ENCODE results near the gene OPTN.
"Not testable (repeated sequence)": the region's sequence is repeated elsewhere in the genome, so short reads cannot be mapped to it uniquely, and the experiment has no call there.

The OPTN gene

GRCh38 chr10:13092291-13093102, 7.5 kb upstream of the OPTN start:
- Histone ChIP-seq H3K4me3 (ENCODE audit: low read depth, low read length) (no peak overlapping the region), H3K36me3 (no peaks in the 10 kb centered on the region), H3K27ac (no peak overlapping the region), H3K27me3 (ENCODE audit: insufficient read depth, low read depth, severe bottlenecking) (no peaks in the 10 kb centered on the region), H3K9me3 (ENCODE audit: severe bottlenecking) (no peaks in the 10 kb centered on the region)
- no peak for DNase-seq
- no peak for TF ChIP-seq CTCF (IDR thresholded peaks at IDR 0.05; ENCODE audit: low read depth, low read length)

GRCh38 chr10:13094082-13094481, 5.9 kb upstream of the OPTN start:
- H3K4me3 ChIP-seq (ENCODE audit: low read depth, low read length); H3K36me3 ChIP-seq; H3K27ac ChIP-seq; H3K27me3 ChIP-seq (ENCODE audit: insufficient read depth, low read depth, severe bottlenecking); DNase-seq; H3K9me3 ChIP-seq (ENCODE audit: severe bottlenecking): not testable (repeated sequence)

GRCh38 chr10:13095094-13095493, 4.9 kb upstream of the OPTN start:
- no peaks in the 10 kb centered on the region for H3K27me3 ChIP-seq (ENCODE audit: insufficient read depth, low read depth, severe bottlenecking)
- no peak for DNase-seq
- no peak overlapping the region for H3K27ac ChIP-seq
- no peaks in the 10 kb centered on the region for H3K36me3 ChIP-seq
- H3K9me3 ChIP-seq (ENCODE audit: severe bottlenecking), result no peaks in the 10 kb centered on the region
- no peak overlapping the region for H3K4me3 ChIP-seq (ENCODE audit: low read depth, low read length)
- TF ChIP-seq CTCF (IDR thresholded peaks at IDR 0.05; ENCODE audit: low read depth, low read length), result no peak

GRCh38 chr10:13095929-13096328, 4.0 kb upstream of the OPTN start:
- TF ChIP-seq CTCF (IDR thresholded peaks at IDR 0.05; ENCODE audit: low read depth, low read length), result no peak
- H3K36me3 ChIP-seq, result no peaks in the 10 kb centered on the region

GRCh38 chr10:13099144-13099665, 758 bp upstream of the OPTN start:
- DNase-seq, result peak; percentile 45
- peak overlapping the region; percentile 57 for H3K27ac ChIP-seq

More at GRCh38 chr10:13095929-13096328, 4.0 kb upstream of the OPTN start:
- no peak for DNase-seq
- Histone ChIP-seq H3K27ac (no peak overlapping the region), H3K4me3 (ENCODE audit: low read depth, low read length) (no peak overlapping the region), H3K9me3 (ENCODE audit: severe bottlenecking) (no peaks in the 10 kb centered on the region), H3K27me3 (ENCODE audit: insufficient read depth, low read depth, severe bottlenecking) (no peaks in the 10 kb centered on the region)

More at GRCh38 chr10:13099144-13099665, 758 bp upstream of the OPTN start:
- H3K4me3 ChIP-seq (ENCODE audit: low read depth, low read length), result peak overlapping the region; percentile 70
- peak; percentile 67 for TF ChIP-seq CTCF (IDR thresholded peaks at IDR 0.05; ENCODE audit: low read depth, low read length)
- H3K36me3 ChIP-seq, result no peaks in the 10 kb centered on the region
- no peaks in the 10 kb centered on the region for H3K9me3 ChIP-seq (ENCODE audit: severe bottlenecking)
- H3K27me3 ChIP-seq (ENCODE audit: insufficient read depth, low read depth, severe bottlenecking), result no peaks in the 10 kb centered on the region
